Activated effector memory CD4-positive, alpha-beta T cell treated with Interleukin-2 at 50 U/mL for 16 hours (primary cell): ENCODE data around the gene MRPL28.
"Not testable (repeated sequence)": the region's sequence is repeated elsewhere in the genome, so short reads cannot be mapped to it uniquely, and the experiment has no call there.

Source experiments
- DNase-seq: peaks from one replicate; pipeline ENCODE4 v3.0.0-alpha.2; 2020

Gene MRPL28

DNA sequence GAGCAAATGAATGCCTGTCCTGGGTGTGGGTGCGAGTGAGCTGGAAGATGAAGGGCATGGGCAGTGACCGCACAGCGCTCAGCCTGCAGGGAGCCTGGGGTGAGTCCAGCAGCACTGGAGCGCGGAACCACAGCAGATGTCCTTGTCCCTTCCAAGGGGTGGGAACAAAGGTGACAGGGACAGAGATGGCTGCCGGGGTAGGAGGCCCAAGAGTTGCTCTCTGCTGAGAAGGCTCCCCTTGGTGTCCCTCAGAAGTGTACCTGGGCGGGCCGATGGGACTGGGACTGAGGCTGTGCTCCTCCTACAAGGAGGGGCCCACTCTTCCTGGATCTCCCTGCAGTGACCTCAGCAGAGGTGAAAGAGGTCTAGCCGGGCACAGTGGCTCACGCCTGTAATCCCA lies 19.0 kb upstream of the MRPL28 start:
- DNase-seq: no peak

DNA sequence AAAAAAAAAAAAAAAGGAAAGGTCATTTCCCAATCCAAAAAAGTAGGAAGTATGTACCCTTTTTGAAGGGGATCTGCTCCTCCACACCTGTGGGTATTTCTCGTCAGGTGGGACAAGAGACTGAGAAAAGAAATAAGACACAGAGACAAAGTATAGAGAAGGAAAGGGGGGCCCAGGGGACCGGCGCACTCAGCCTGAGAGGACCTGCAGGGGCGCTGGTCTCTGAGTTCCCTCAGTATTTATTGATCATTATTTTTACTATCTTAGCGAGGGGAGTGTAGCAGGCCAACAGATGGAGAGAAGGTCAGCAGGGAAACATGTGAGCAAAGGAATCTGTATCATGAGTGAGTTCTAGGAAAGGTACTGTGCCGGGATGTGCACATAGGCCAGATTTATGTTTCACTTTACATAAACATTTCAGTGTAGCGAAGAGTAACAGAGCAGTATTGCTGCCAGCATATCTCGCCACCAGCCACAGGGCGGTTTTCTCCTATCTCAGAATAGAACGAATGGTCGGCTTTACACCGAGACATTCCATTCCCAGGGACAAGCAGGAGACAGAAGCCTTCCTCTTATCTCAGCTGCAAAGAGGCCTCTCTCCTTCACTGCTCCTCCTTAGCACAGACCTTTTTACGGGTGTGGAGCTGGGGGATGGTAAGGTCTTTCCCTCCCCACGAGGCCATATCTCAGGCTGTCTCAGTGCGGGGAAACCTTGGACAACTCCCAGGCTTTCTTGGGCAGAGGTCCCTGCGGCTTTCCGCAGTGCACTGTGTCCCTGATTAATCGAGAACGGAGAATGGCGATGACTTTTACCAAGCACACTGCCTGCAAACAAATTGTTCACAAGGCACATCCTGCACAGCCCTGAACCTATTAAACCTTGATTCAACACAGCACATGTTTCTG lies 17.7 kb upstream of the MRPL28 start:
- DNase-seq: not testable (repeated sequence)

GRCh38 chr16:386641-387156 lies 16.4 kb upstream of the MRPL28 start:
- no peak for DNase-seq

DNA sequence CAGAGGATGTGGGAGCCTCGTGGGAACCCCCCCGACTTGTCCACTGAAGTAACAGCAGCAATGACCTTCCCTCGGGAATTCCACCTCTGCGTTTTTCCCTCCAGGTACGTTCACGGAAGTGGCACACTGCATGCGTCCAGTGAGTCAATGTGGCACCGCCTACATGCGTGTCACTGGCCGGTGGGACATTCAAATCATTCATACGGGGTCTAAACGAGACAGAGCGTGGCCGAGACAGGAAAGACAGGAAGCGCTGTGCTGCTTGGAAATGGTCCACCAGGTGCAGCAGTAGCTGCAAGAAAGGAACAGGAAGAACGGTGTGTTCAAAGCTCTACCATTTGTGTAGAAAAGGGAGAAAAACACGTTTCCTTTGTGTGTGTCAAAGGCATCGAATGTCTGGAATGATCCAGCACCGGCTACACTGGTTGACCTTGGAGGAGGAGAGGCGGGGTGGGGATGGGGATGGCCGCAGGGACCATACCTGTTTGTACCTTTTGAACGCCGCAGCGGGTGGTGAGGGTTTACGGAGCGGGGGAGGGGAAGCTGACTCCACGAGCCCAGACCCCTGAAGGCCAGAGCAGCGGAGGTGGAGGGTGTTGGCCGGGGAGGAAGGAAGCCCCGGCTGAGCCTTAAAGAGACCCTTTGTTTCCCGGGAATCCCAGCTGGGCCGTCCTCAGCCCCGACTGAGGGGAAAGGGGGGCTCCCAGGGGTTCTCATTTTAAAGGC lies 13.2 kb upstream of the MRPL28 start:
- DNase-seq: peak; percentile 30

DNA sequence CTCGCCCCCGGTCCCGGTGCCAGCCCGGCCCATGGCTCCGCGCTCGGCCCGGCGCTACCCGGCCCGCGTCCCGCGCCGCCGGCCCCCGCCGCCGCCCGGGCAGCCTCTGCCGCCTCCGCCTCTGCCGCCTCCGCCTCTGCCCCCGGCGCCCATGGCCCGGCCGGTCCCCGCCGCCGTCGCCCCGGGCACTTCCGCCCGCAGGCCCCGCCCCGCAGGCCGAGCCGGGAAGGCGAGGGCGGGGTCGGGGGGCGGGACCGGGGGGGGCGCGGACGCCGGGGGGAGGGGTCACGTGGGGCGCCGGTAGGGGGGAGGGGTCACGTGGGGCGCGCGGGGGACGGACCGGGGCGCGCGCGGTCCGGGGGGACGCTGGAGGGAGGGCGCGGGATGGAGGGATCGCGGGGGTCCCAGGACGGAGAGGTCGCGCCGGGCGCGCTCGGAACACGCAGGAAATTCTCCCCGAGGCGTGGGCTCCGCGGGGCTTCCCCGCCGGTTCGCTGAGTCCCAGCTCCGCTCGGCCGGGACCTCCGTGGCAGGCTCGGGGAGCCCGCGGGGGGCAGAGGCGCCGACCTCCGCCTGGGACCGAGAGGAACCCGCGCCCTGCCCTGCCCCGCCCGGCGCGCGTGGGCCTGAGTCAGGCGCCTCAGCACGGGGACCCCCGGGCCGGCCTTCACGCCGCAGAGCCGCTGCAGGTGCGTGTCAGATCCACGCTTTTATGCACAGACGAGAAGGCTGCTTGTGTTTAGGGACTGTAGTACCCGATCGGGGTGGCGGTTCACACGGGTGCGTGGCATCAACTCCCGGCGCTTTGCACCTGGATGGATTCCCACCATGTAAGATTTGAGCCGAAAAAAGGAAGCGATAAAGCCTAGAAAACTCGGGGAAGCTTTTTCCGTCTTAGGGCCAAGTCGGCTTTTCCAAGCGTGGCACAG lies 11.7 kb upstream of the MRPL28 start, which contains the start of gene PGAP6:
Gene PGAP6 (minus strand): TSS at position 190 of the 929 bp plus-strand sequence. CDS start 157 bp downstream, at position 33.
- DNase-seq: peak; percentile 58

GRCh38 chr16:381012-381788 lies 10.9 kb upstream of the MRPL28 start:
- DNase-seq: no peak

- no peak for DNase-seq
These were observed 10.3 kb upstream of the MRPL28 start for GRCh38 chr16:380762-381011.

- DNase-seq: no peak
These were observed 9.8 kb upstream of the MRPL28 start for GRCh38 chr16:379961-380761.

DNA sequence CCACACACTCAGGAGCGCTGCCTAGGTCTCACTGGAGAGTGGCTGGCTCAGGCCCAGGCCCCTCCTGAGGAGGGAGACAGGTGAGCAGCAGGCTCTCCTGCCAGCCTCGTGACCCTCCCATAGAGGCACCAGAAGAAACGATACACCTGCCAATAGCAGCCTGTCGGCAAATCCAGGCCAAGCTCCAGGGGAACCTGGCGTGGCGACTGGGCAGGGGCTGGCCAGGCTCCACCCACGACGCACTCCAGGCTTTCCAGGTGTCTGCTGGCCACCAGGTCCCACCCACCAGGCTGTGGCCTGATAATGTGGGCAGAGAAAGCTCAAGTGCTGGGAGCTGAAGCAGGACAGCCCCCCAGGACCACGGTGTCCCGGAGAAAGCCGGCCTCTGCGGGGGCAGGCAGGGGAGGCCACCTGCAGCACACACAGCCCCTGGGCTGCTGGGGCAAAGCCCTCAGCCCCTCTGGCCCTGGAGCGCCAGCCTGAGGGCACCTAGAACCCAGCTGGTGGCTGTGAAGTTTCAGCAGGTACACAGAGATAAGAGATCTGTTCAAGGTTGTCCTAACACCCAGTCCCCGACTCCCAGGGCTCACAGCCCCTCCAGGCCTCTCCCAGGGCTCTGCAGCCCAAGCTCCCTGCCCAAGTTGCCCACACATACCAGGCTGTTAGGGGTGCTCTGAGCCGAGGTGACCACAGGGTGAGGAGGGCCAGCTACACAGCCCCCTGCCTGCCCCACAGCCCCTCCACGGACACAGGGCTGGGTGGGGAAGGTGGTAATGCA lies 9.0 kb upstream of the MRPL28 start:
- no peak for DNase-seq

GRCh38 chr16:378821-379182 lies 8.5 kb upstream of the MRPL28 start:
- no peak for DNase-seq

- DNase-seq: not testable (repeated sequence)
These were observed 7.9 kb upstream of the MRPL28 start for GRCh38 chr16:378113-378820.

DNA sequence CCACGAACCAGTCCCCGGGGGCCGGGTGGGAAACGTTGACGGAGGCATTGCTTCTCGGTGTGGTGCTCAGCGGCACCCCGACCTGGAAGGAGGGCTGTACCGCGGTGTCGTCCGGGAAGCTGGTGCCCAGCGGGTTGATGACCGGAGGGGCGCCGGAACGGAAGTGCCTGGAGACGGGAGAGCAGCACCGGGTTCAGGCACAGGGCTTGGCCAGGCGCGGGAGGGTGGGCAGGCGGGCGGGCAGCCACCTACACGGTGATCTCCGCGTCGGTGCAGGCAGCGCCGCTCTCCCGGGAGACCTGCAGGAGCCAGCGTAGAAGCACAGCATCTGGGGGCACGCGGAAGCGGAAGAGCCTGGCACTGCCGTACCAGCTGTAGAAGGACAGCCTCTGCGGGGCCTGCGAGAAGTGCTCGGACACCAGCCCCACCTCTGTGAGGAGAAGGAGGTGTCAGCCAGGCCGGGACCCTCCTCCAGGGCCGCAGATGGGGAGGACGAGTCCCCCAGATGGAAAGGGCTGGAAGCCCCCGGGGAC lies 7.1 kb upstream of the MRPL28 start:
- no peak for DNase-seq

GRCh38 chr16:376817-377418 lies 6.6 kb upstream of the MRPL28 start:
- no peak for DNase-seq

DNA sequence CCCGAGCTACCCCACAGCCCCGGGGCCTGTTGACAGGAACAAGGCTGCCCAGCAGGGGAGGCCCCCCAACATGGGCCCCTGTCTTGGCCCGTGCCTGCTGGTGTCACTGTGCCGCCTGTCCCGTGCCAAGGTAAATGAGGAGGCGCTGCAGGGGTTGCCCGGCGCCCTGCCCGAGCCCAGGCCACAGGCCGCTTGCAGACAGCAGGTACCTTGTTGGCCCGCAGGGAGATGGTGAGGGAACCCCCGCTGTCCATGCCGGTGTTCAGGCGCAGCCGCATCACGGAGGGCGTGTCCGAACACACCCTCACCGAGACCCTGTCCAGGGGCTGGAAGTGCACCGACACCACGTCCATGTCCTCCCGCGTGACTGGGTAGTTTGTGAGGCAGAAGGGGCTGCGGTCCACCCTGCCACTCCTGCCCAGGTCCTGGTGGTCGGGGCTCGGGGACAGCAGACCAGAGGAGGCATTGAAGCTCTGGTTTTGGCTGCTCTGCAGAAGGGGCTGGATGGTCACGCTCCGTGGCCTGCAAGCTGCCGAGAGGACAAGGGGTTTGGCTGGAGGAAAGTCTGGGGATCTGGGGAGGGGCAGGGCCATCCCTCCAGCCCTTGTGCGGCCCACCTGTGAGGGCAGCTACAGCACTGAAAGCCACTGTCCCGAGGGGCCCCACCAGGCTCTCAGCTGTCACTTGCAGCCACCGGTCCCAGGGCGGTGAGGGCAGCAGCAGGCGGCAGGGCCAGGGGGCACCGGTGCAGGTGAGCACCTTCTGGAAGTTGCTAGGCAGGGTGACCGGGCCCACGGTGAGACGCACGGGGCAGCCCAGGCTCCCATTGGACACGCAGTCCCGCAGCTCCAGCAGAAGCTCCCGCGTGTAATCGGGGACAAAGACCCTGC lies 5.8 kb upstream of the MRPL28 start:
- DNase-seq: no peak

DNA sequence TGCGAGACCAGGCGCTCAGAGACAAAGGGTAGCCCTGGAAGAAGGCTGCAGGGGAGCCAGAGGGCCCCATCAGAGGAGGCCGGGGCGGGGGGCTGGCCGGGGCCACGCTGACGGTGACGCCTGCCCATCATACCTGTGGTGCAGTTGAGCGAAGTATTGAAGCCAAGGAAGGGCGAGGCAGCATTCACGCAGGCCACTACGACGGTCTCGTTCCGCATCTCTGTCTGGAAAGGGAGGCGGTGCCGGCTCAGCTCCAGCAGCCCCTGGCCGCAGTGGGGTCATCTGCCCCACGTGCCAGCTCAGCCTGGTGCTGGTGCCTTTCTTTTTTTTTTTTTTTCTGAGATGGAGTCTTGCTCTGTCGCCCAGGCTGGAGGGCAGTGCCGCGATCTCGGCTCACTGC lies 4.9 kb upstream of the MRPL28 start:
- no peak for DNase-seq

DNA sequence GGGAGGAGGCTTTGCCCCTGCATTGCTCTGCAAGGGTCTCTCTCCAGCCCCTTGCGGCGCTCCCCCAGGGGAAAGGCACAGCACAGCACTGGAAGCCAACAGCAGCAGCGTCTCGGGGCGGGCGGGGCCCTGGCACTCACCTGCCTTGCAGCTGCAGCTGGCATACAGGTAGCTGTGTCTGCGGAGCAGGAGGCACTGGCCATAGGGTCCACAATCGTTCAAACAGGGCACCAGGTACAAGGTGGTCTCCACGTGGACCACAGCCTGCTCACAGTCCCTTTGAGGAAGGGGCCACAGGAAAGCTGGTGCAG lies 4.2 kb upstream of the MRPL28 start:
- DNase-seq: no peak

DNA sequence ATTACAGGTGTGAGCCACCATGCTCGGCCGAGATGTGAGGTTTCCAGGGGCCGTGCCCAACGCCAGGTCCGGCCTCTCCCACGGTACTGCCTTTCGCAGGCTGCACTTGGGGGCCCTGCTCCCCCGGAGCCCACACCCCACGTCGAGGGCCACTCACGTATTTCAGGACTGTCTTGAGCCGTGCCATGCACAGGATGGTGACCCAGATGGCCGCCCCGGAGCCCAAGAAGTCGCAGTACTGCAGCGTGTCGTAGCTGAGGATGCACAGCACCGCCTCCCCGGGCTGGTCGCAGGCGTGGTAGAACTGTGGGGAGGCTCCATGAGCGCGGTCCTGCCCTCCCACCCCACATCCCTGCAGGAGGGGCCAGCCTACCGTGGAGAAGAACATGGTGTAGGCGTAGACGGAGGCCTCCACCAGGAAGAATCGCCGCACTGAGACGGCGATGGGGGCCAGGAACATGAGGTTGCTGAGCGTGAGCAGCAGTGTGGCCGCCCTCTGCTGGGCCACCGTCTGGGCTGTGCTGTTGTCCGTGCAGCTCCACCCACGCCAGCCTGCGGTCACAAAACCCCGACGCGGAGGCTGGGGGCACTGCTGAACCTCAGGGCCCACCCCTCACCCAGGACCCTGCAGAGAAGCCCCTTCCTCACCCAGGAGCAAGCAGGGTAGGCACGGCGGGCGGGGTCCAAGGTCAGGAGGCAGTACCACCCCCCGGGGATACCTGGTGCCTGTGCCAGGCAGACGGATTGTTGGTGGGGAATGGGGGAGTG lies 3.7 kb upstream of the MRPL28 start:
- no peak for DNase-seq
